GM10266 (cell line): ENCODE results near the gene TOPAZ1.

Experiments used
- DNase-seq: peaks from one replicate; pipeline ENCODE4 v3.0.0; 2012; ENCODE audit errors: extremely low spot score
- CTCF ChIP-seq: IDR thresholded peaks from 2 replicates; pipeline ENCODE4 v1.5.1; 2012; ENCODE audit warnings: mild to moderate bottlenecking, low read depth; ENCODE audit not compliant: control insufficient read depth, insufficient read depth; ENCODE audit errors: missing control alignments

TOPAZ1 gene

GRCh38 chr3:44292947-44293346 is 51.3 kb downstream of the TOPAZ1 start:
- TF ChIP-seq CTCF: no peak
- DNase-seq: no peak

GRCh38 chr3:44297255-44297654 is 55.6 kb downstream of the TOPAZ1 start:
- no peak for TF ChIP-seq CTCF
- DNase-seq: no peak

- no peak for TF ChIP-seq CTCF
- no peak for DNase-seq
Observed at GRCh38 chr3:44301746-44302145, 60.1 kb downstream of the TOPAZ1 start.

- no peak for TF ChIP-seq CTCF
- DNase-seq: no peak
Observed at GRCh38 chr3:44309500-44309899, 67.8 kb downstream of the TOPAZ1 start.

GRCh38 chr3:44318891-44319311 is 77.2 kb downstream of the TOPAZ1 start:
- no peak for TF ChIP-seq CTCF

GRCh38 chr3:44321335-44321734 is 79.6 kb downstream of the TOPAZ1 start:
- DNase-seq: no peak
- no peak for TF ChIP-seq CTCF

More at GRCh38 chr3:44318891-44319311, 77.2 kb downstream of the TOPAZ1 start:
- no peak for DNase-seq

- DNase-seq: peak; percentile 12
- peak; percentile 79 for TF ChIP-seq CTCF
Observed at GRCh38 chr3:44323341-44323955, 81.8 kb downstream of the TOPAZ1 start.
